Epidermal melanocyte (primary cell): ENCODE data around the gene UNCX.

Source experiments
- DNase-seq: peaks from one replicate; pipeline ENCODE4 v3.0.0; 2011; ENCODE audit warnings: low spot score; ENCODE audit not compliant: insufficient read length

Gene UNCX

GRCh38 chr7:1214516-1214915 lies 18.2 kb upstream of the UNCX start:
- DNase-seq = no peak

GRCh38 chr7:1218541-1219165 lies 14.0 kb upstream of the UNCX start:
- DNase-seq = no peak

GRCh38 chr7:1219498-1219897 lies 13.2 kb upstream of the UNCX start:
- peak; percentile 16 for DNase-seq

- no peak for DNase-seq
Measured at GRCh38 chr7:1220000-1220726, 12.5 kb upstream of the UNCX start.

GRCh38 chr7:1220977-1221745 lies 11.5 kb upstream of the UNCX start:
- DNase-seq = peak; percentile 14

- no peak for DNase-seq
Measured at GRCh38 chr7:1223196-1223981, 9.3 kb upstream of the UNCX start.

GRCh38 chr7:1224086-1224716 lies 8.5 kb upstream of the UNCX start:
- no peak for DNase-seq

GRCh38 chr7:1225030-1225429 lies 7.6 kb upstream of the UNCX start:
- no peak for DNase-seq

- DNase-seq = no peak
Measured at GRCh38 chr7:1225441-1226185, 7.1 kb upstream of the UNCX start.

GRCh38 chr7:1226186-1226901 lies 6.3 kb upstream of the UNCX start:
- DNase-seq = no peak

- DNase-seq = no peak
Measured at GRCh38 chr7:1227071-1227804, 5.4 kb upstream of the UNCX start.

- no peak for DNase-seq
Measured at GRCh38 chr7:1227814-1228544, 4.7 kb upstream of the UNCX start.

GRCh38 chr7:1228545-1229201 lies 4.0 kb upstream of the UNCX start:
- no peak for DNase-seq

- DNase-seq = no peak
Measured at GRCh38 chr7:1229202-1229947, 3.3 kb upstream of the UNCX start.

GRCh38 chr7:1229956-1230355 lies 2.7 kb upstream of the UNCX start:
- DNase-seq = no peak

- DNase-seq = no peak
Measured at GRCh38 chr7:1230411-1231213, 2.1 kb upstream of the UNCX start.
